Loucy (cell line): ENCODE data around the gene KLC4.
"Not testable (repeated sequence)": the region's sequence is repeated elsewhere in the genome, so short reads cannot be mapped to it uniquely, and the experiment has no call there.

Experiments used
- H2AFZ ChIP-seq: fragments of 200-600 bp; sonication (generic); 2 replicates; pipeline ENCODE4 v1.6.0; 2016; ENCODE audit warnings: antibody characterized with exemption, mild to moderate bottlenecking, low read length, moderate library complexity
- H3F3A ChIP-seq: fragments of 200-600 bp; 2 replicates; pipeline ENCODE4 v1.6.0; 2016; ENCODE audit warnings: antibody characterized with exemption, low read depth, mild to moderate bottlenecking
- H3K27me3 ChIP-seq: fragments of 200-600 bp; sonication (generic); 2 replicates; pipeline ENCODE4 v1.6.1; 2014; ENCODE audit warnings: low read length, mild to moderate bottlenecking; ENCODE audit not compliant: insufficient read depth, poor library complexity, severe bottlenecking
- H3K36me3 ChIP-seq: fragments of 200-600 bp; sonication (generic); 2 replicates; pipeline ENCODE4 v1.6.1; 2016; ENCODE audit warnings: low read length; ENCODE audit not compliant: insufficient read depth
- H3K4me1 ChIP-seq: fragments of 200-600 bp; sonication (generic); 2 replicates; pipeline ENCODE4 v1.5.1; 2014; ENCODE audit warnings: low read length, mild to moderate bottlenecking; ENCODE audit not compliant: insufficient read depth, poor library complexity, severe bottlenecking
- H3K4me2 ChIP-seq: fragments of 200-600 bp; sonication (generic); 2 replicates; pipeline ENCODE4 v1.6.0; 2014; ENCODE audit warnings: antibody characterized with exemption, low read length, low read depth, mild to moderate bottlenecking; ENCODE audit not compliant: poor library complexity, severe bottlenecking
- H3K4me3 ChIP-seq: fragments of 200-600 bp; sonication (generic); 2 replicates; pipeline ENCODE4 v1.5.1; 2014; ENCODE audit warnings: low read length, mild to moderate bottlenecking, mixed read lengths; ENCODE audit not compliant: poor library complexity, severe bottlenecking
- H3K79me2 ChIP-seq: fragments of 200-600 bp; sonication (generic); 2 replicates; pipeline ENCODE4 v1.6.1; 2014; ENCODE audit warnings: low read length; ENCODE audit not compliant: insufficient read depth
- H3K9ac ChIP-seq: fragments of 200-600 bp; sonication (generic); 2 replicates; pipeline ENCODE4 v1.6.0; 2014; ENCODE audit warnings: mild to moderate bottlenecking, low read depth, low read length, moderate library complexity; ENCODE audit not compliant: poor library complexity, severe bottlenecking
- H3K9me2 ChIP-seq: fragments of 200-600 bp; sonication (generic); replicated peaks from 2 replicates; pipeline ENCODE4 v1.6.1; 2016; ENCODE audit warnings: low read depth, low read length, mixed read lengths
- H3K9me3 ChIP-seq: fragments of 200-600 bp; sonication (generic); 2 replicates; pipeline ENCODE4 v1.6.1; 2014; ENCODE audit warnings: mild to moderate bottlenecking, antibody characterized with exemption, low read length, low read depth; ENCODE audit not compliant: insufficient read depth
- H4K20me1 ChIP-seq: fragments of 200-600 bp; sonication (generic); 2 replicates; pipeline ENCODE4 v1.6.0; 2014; ENCODE audit warnings: antibody characterized with exemption, low read length, mild to moderate bottlenecking; ENCODE audit not compliant: insufficient read depth, poor library complexity, severe bottlenecking
- CTCF ChIP-seq: fragments of 200-600 bp; sonication (generic); conservative IDR thresholded peaks from 2 replicates; pipeline ENCODE4 v1.5.1; 2014; ENCODE audit warnings: mild to moderate bottlenecking, antibody characterized with exemption, low read length
- EZH2phosphoT487 ChIP-seq: fragments of 200-600 bp; IDR thresholded peaks from 2 replicates; pipeline ENCODE4 v1.6.1; 2018; ENCODE audit warnings: antibody characterized with exemption, mild to moderate bottlenecking, moderate library complexity, borderline replicate concordance

The KLC4 gene

GRCh38 chr6:43115365-43115764 lies 55.9 kb downstream of the KLC4 start:
- Histone ChIP-seq H2AFZ (no peak overlapping the region), H3K4me2 (no peak overlapping the region)

GRCh38 chr6:43117466-43117865 lies 58.0 kb downstream of the KLC4 start:
- H3K79me2 ChIP-seq, result peaks cover 44% of the 10 kb centered on the region
- not testable (repeated sequence) for H3K9ac ChIP-seq, H3K4me2 ChIP-seq, H3K27me3 ChIP-seq, H3K4me1 ChIP-seq, H3F3A ChIP-seq, H2AFZ ChIP-seq, H3K9me2 ChIP-seq, H4K20me1 ChIP-seq, H3K4me3 ChIP-seq, H3K36me3 ChIP-seq, H3K9me3 ChIP-seq

More at GRCh38 chr6:43115365-43115764, 55.9 kb downstream of the KLC4 start:
- H3K36me3 ChIP-seq, result no peaks in the 10 kb centered on the region
- no peak overlapping the region for H3K4me3 ChIP-seq
- peaks cover 5% of the 10 kb centered on the region for H3K4me1 ChIP-seq
- no peaks in the 10 kb centered on the region for H3K27me3 ChIP-seq
- peaks cover 47% of the 10 kb centered on the region for H3K79me2 ChIP-seq
- TF ChIP-seq CTCF (no peak), EZH2phosphoT487 (no peak)
- H3K9ac ChIP-seq, result no peak overlapping the region
- no peaks in the 10 kb centered on the region for H3K9me3 ChIP-seq
- H3F3A ChIP-seq, result no peaks in the 10 kb centered on the region
- H4K20me1 ChIP-seq, result peaks cover 3% of the 10 kb centered on the region
- no peaks in the 10 kb centered on the region for H3K9me2 ChIP-seq

GRCh38 chr6:43119482-43119881 lies 60.1 kb downstream of the KLC4 start:
- H3K4me1 ChIP-seq, result no peaks in the 10 kb centered on the region
- no peaks in the 10 kb centered on the region for H3K27me3 ChIP-seq
- no peak overlapping the region for H3K9ac ChIP-seq
- peaks cover 6% of the 10 kb centered on the region for H4K20me1 ChIP-seq
- TF ChIP-seq EZH2phosphoT487 (no peak), CTCF (no peak)
- peaks cover 41% of the 10 kb centered on the region; the same call in 1 of the 2 replicates for H3K79me2 ChIP-seq
- H2AFZ ChIP-seq, result no peak overlapping the region
- no peaks in the 10 kb centered on the region for H3K36me3 ChIP-seq
- H3F3A ChIP-seq, result no peaks in the 10 kb centered on the region
- H3K9me3 ChIP-seq, result no peaks in the 10 kb centered on the region
- H3K9me2 ChIP-seq, result no peaks in the 10 kb centered on the region
- no peak overlapping the region for H3K4me2 ChIP-seq
- no peak overlapping the region for H3K4me3 ChIP-seq

- Histone ChIP-seq H3K4me3 (no peak overlapping the region), H3K79me2 (peaks cover 43% of the 10 kb centered on the region; the same call in 1 of the 2 replicates), H3F3A (no peaks in the 10 kb centered on the region), H3K27me3 (no peaks in the 10 kb centered on the region), H3K9ac (no peak overlapping the region), H3K9me2 (no peaks in the 10 kb centered on the region), H3K4me2 (no peak overlapping the region), H3K9me3 (no peaks in the 10 kb centered on the region), H3K36me3 (no peaks in the 10 kb centered on the region), H4K20me1 (peaks cover 6% of the 10 kb centered on the region), H3K4me1 (no peaks in the 10 kb centered on the region), H2AFZ (no peak overlapping the region)
- TF ChIP-seq EZH2phosphoT487, result no peak
Observed at GRCh38 chr6:43120101-43120763, 60.8 kb downstream of the KLC4 start.
